HL-60 (cell line): ENCODE results near the gene SPATS2.

Experiments
- GABPA ChIP-seq: IDR thresholded peaks from 2 replicates; pipeline ENCODE4 v1.6.1; 2012; ENCODE audit warnings: low read depth
- POLR2AphosphoS5 ChIP-seq: IDR thresholded peaks from 2 replicates; pipeline ENCODE4 v1.6.1; 2012; ENCODE audit warnings: low read depth
- SPI1 ChIP-seq: IDR thresholded peaks from 2 replicates; pipeline ENCODE4 v1.6.1; 2012; ENCODE audit warnings: low read depth, mild to moderate bottlenecking, borderline replicate concordance
- TF ChIP-seq, protein P1 (sequence below): IDR thresholded peaks from one replicate; pipeline ENCODE4 v1.5.1; 2011; ENCODE audit warnings: low read length, control low read depth, inconsistent platforms; ENCODE audit not compliant: insufficient read depth
- TF ChIP-seq, protein P2 (sequence below): IDR thresholded peaks from 2 replicates; pipeline ENCODE4 v1.6.1; 2012; ENCODE audit warnings: low read depth; ENCODE audit not compliant: insufficient replicate concordance

DNA sequence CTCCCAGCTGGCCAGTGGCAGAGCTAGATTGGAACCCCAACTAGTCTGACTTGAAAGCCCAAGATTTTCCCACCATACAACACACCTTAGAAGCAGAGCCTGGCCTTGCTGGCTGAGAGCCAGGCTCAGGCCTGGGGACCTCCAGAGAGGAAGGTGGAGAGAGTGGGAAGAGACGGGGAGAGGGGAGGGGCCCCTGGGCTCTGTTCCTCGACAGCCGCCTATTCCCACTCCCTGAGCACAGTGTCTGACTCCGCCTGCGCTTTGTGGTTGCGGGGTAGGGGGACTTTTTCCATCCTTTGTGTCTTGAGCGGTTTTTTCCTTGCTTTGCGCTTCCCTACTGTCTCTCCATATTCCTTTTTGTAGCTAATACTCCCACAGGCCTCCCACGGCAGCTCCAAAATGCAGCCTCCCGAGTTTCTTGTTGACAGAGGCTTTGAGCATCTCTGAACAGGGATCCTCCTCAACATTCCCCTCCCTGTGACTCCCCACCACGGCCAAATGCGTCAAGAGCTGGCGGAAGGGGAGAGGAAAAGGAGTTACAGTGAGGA, 167.5 kb downstream of the SPATS2 start:
- TF ChIP-seq, protein P1, sequence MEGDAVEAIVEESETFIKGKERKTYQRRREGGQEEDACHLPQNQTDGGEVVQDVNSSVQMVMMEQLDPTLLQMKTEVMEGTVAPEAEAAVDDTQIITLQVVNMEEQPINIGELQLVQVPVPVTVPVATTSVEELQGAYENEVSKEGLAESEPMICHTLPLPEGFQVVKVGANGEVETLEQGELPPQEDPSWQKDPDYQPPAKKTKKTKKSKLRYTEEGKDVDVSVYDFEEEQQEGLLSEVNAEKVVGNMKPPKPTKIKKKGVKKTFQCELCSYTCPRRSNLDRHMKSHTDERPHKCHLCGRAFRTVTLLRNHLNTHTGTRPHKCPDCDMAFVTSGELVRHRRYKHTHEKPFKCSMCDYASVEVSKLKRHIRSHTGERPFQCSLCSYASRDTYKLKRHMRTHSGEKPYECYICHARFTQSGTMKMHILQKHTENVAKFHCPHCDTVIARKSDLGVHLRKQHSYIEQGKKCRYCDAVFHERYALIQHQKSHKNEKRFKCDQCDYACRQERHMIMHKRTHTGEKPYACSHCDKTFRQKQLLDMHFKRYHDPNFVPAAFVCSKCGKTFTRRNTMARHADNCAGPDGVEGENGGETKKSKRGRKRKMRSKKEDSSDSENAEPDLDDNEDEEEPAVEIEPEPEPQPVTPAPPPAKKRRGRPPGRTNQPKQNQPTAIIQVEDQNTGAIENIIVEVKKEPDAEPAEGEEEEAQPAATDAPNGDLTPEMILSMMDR = no peak
- TF ChIP-seq GABPA (no peak), POLR2AphosphoS5 (no peak), SPI1 (no peak)
- TF ChIP-seq, protein P2, sequence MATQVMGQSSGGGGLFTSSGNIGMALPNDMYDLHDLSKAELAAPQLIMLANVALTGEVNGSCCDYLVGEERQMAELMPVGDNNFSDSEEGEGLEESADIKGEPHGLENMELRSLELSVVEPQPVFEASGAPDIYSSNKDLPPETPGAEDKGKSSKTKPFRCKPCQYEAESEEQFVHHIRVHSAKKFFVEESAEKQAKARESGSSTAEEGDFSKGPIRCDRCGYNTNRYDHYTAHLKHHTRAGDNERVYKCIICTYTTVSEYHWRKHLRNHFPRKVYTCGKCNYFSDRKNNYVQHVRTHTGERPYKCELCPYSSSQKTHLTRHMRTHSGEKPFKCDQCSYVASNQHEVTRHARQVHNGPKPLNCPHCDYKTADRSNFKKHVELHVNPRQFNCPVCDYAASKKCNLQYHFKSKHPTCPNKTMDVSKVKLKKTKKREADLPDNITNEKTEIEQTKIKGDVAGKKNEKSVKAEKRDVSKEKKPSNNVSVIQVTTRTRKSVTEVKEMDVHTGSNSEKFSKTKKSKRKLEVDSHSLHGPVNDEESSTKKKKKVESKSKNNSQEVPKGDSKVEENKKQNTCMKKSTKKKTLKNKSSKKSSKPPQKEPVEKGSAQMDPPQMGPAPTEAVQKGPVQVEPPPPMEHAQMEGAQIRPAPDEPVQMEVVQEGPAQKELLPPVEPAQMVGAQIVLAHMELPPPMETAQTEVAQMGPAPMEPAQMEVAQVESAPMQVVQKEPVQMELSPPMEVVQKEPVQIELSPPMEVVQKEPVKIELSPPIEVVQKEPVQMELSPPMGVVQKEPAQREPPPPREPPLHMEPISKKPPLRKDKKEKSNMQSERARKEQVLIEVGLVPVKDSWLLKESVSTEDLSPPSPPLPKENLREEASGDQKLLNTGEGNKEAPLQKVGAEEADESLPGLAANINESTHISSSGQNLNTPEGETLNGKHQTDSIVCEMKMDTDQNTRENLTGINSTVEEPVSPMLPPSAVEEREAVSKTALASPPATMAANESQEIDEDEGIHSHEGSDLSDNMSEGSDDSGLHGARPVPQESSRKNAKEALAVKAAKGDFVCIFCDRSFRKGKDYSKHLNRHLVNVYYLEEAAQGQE = no peak
